ENCODE results near the gene NRXN2.

GRCh38 chr11:64759131-64759721, 36.2 kb upstream of the NRXN2 start:
- TF ChIP-seq CTCF (IDR thresholded peaks at IDR 0.05; ENCODE audit: low read depth, low read length) (no peak), POLR2A (IDR thresholded peaks at IDR 0.05; ENCODE audit: extremely low read depth, insufficient read length) (no peak), MAX (IDR thresholded peaks at IDR 0.05; ENCODE audit: low read depth, low read length) (no peak), MYC (IDR thresholded peaks at IDR 0.05; ENCODE audit: low read depth, low read length) (no peak)
